A673 (cell line): ENCODE results near the gene PKD2. TPM values are rescaled to one million over a fixed set of nuclear protein-coding genes. Genes with fewer than 3 reads are reported as not detected.
"Not testable (repeated sequence)": the region's sequence is repeated elsewhere in the genome, so short reads cannot be mapped to it uniquely, and the experiment has no call there.

Source experiments
- BruUV-seq: library from RNA; stranded (reverse); fragments of 400-500 nt; replicated peaks from 2 replicates; lab custom pipeline; 2021; lab: Mats Ljungman, UMichigan
- CTCF ChIA-PET: fragments of 300-600 bp; sonication (Branson Sonifier 250); formaldehyde crosslinking; loops from one replicate; lab custom pipeline; 2022; ENCODE audit warnings: antibody characterized with exemption; lab: Charles Lee
- POLR2A ChIA-PET: fragments of 300-600 bp; sonication (Branson Sonifier 250); formaldehyde crosslinking; loops from one replicate; lab custom pipeline; 2022; ENCODE audit warnings: antibody characterized with exemption; ENCODE audit not compliant: low non-redundant PET; lab: Charles Lee
- DNase-seq: peaks from one replicate; pipeline ENCODE4 v3.0.0-alpha.2; 2015; ENCODE audit warnings: low spot score
- H3K27ac ChIP-seq: fragments of 200-600 bp; sonication (generic); 2 replicates; pipeline ENCODE4 v1.5.1; 2016; ENCODE audit warnings: mixed run types, low read depth, mild to moderate bottlenecking, mixed read lengths, antibody characterized with exemption, low read length; ENCODE audit not compliant: poor library complexity, severe bottlenecking
- H3K27me3 ChIP-seq: fragments of 200-600 bp; sonication (generic); replicated peaks from 2 replicates; pipeline ENCODE4 v1.6.1; 2017; ENCODE audit warnings: mixed run types, low read depth, mild to moderate bottlenecking, mixed read lengths, antibody characterized with exemption, low read length; ENCODE audit not compliant: insufficient read depth, poor library complexity
- H3K36me3 ChIP-seq: fragments of 200-600 bp; sonication (generic); 2 replicates; pipeline ENCODE4 v1.6.1; 2016; ENCODE audit warnings: mixed run types, mild to moderate bottlenecking, mixed read lengths, antibody characterized with exemption, low read length; ENCODE audit not compliant: insufficient read depth, poor library complexity, severe bottlenecking
- H3K4me1 ChIP-seq: fragments of 200-600 bp; sonication (generic); 2 replicates; pipeline ENCODE4 v1.6.1; 2017; ENCODE audit warnings: mixed run types, mild to moderate bottlenecking, mixed read lengths, antibody characterized with exemption, low read length; ENCODE audit not compliant: insufficient read depth, poor library complexity, severe bottlenecking
- H3K4me3 ChIP-seq: fragments of 200-600 bp; sonication (generic); 2 replicates; pipeline ENCODE4 v1.5.1; 2016; ENCODE audit warnings: low read depth, mixed run types, mild to moderate bottlenecking, mixed read lengths, low read length; ENCODE audit not compliant: poor library complexity, severe bottlenecking
- H3K9me3 ChIP-seq: fragments of 200-600 bp; sonication (generic); 2 replicates; pipeline ENCODE4 v1.6.1; 2016; ENCODE audit warnings: mixed run types, low read depth, mild to moderate bottlenecking, mixed read lengths, antibody characterized with exemption, low read length; ENCODE audit not compliant: poor library complexity, severe bottlenecking
- EZH2 ChIP-seq: fragments of 200-600 bp; sonication (generic); IDR thresholded peaks from 2 replicates; pipeline ENCODE4 v1.6.1; 2017; ENCODE audit warnings: borderline replicate concordance, low read depth, mild to moderate bottlenecking, mixed read lengths, antibody characterized with exemption, low read length; ENCODE audit not compliant: poor library complexity, severe bottlenecking
- intact Hi-C: fragments of 100-400 bp; cut with micrococcal nuclease; formaldehyde crosslinking; loops from one replicate; pipeline ENCODE4 v1.10.0; 2022; ENCODE audit not compliant: unreplicated experiment
- total RNA-seq: library from RNA; stranded (reverse); gene quantifications from 2 replicates; pipeline ENCODE4 v1.2.3, GENCODE V29; 2021
- TF ChIP-seq, protein P1 (sequence below): fragments of 300-800, 200-600 bp; sonication (generic); conservative IDR thresholded peaks from 2 replicates; pipeline ENCODE4 v1.5.1; 2017; ENCODE audit warnings: low read depth, mild to moderate bottlenecking, antibody characterized with exemption, low read length, moderate library complexity, mixed read lengths

Gene PKD2
- total RNA-seq, 1 experiment from 2014 or later: 10.0 TPM

DNA sequence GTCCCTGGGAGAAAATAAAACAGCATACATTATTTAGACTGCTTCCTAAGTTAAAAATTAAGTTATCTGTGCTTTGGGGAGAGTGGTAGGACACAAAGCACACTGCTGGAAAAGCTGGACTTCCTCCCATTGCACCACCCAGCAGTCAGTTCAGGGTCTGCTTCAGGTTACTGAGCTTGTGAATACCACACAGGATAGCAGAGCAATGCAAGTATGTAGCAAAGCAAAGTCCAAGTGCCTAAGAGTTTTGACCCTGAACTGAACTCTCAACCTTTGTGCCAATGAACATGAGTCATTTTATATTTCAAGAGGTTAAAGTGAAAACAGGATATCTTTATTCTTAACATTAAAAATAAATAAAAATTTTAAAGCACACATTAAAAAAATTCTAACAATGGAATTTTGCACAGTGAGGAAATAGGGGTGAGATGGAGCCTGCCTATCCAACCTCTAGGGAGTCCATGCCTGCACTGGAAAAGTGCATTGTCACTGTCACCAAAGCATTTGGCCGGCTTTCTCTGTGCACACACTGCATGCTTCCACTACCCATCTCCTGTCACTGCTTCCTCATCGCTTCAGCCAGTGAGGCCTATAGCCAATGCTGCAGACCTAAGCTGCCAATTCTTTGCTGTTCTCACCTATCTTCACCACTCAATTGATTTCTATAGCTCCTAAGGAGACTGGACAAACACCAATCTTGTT, 100.1 kb downstream of the PKD2 start:
- no peak overlapping the region for H3K27ac ChIP-seq
- POLR2A ChIA-PET: no interaction called here
- no peaks in the 10 kb centered on the region for H3K36me3 ChIP-seq
- no peak overlapping the region for H3K4me3 ChIP-seq
- TF ChIP-seq, protein P1, sequence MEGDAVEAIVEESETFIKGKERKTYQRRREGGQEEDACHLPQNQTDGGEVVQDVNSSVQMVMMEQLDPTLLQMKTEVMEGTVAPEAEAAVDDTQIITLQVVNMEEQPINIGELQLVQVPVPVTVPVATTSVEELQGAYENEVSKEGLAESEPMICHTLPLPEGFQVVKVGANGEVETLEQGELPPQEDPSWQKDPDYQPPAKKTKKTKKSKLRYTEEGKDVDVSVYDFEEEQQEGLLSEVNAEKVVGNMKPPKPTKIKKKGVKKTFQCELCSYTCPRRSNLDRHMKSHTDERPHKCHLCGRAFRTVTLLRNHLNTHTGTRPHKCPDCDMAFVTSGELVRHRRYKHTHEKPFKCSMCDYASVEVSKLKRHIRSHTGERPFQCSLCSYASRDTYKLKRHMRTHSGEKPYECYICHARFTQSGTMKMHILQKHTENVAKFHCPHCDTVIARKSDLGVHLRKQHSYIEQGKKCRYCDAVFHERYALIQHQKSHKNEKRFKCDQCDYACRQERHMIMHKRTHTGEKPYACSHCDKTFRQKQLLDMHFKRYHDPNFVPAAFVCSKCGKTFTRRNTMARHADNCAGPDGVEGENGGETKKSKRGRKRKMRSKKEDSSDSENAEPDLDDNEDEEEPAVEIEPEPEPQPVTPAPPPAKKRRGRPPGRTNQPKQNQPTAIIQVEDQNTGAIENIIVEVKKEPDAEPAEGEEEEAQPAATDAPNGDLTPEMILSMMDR: no peak
- no peak for TF ChIP-seq EZH2
- intact Hi-C loops: no loop called here
- no TSS peak for BruUV-seq
- no peaks in the 10 kb centered on the region for H3K4me1 ChIP-seq
- H3K9me3 ChIP-seq: no peaks in the 10 kb centered on the region
- no peak for DNase-seq
- H3K27me3 ChIP-seq: no peaks in the 10 kb centered on the region
- CTCF ChIA-PET: no interaction called here

DNA sequence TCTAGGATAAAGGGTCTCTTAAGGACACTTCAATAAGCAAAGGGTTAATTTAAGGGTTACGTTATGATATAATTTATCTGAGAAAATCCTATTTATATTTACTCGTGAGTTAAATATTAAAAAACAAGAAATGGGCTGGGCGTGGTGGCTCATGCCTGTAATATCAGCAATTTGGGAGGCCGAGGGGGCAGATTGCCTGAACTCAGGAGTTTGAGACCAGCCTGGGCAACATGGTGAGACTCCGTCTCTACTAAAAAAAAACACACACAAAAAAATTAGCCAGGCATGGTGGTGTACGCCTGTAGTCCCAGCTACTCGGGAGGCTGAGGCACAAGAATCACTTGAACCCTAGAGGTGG, 100.7 kb downstream of the PKD2 start:
- POLR2A ChIA-PET, H3K4me1 ChIP-seq, H3K4me3 ChIP-seq, H3K27ac ChIP-seq, DNase-seq, BruUV-seq, CTCF ChIA-PET, H3K27me3 ChIP-seq, intact Hi-C loops, H3K9me3 ChIP-seq, H3K36me3 ChIP-seq: not testable (repeated sequence)

DNA sequence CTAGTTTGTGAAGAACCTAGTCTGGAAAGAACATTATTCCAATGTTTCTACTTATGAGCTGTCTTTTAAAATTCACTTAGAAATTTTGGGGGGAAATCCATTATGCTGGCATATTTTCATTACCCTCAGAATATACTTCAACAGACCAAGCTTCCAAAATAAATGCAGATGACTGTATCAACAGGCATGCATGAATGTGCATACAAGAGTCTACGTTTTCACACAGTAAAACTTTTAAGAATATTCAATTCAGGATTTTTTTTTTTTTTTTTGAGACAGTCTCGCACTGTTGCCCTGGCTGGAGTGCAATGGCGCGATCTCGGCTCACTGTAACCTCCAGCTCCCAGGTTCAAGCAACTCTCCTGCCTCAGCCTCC, 101.3 kb downstream of the PKD2 start:
- Histone ChIP-seq H3K4me3 (no peak overlapping the region), H3K27ac (no peak overlapping the region), H3K27me3 (no peaks in the 10 kb centered on the region), H3K9me3 (no peaks in the 10 kb centered on the region), H3K36me3 (no peaks in the 10 kb centered on the region), H3K4me1 (no peaks in the 10 kb centered on the region)
- BruUV-seq: no TSS peak
- intact Hi-C loops: no loop called here
- POLR2A ChIA-PET: no interaction called here
- CTCF ChIA-PET: no interaction called here
- TF ChIP-seq EZH2: no peak
- TF ChIP-seq, protein P1: no peak
- DNase-seq: no peak

DNA sequence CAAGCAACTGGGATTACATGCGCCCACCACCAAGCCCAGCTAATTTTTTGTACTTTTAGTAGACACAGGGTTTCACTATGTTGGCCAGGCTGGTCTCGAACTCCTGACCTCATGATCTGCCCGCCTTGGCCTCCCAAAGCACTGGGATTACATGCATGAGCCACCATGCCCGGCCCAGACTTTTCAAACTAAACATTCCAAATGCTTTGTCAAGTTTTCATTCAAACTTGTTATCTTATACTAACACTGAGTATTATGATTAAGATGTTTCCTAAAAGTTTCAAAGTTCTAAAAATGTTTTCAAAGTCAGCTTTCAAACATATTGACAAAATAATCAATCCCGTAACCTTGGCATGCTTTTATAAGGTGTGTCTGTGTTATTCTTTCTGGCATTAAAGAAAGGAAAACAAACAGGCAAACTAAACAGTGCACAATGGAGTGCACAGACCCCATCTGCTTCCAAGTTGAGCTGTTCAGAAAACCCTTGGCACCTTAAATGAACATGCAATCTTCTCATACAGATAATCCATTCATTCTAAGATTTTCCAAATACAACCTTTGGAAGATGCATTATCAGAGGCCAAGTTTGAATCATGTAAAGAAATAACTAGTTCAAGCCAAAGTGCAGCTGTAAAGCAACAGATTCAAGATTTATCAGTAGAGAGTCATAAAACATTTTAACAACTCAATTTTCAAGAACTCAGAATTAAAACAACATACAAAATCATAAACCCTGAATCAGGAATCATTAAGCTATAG, 101.9 kb downstream of the PKD2 start:
- H3K4me1 ChIP-seq: no peaks in the 10 kb centered on the region

More for the DNA sequence above, 101.9 kb downstream of the PKD2 start:
- no TSS peak for BruUV-seq
- ChIA-PET CTCF (no interaction called here), POLR2A (no interaction called here)
- intact Hi-C loops: no loop called here
- no peak overlapping the region for H3K4me3 ChIP-seq
- no peak overlapping the region for H3K27ac ChIP-seq
- TF ChIP-seq EZH2: no peak
- TF ChIP-seq, protein P1: no peak
- H3K9me3 ChIP-seq: no peaks in the 10 kb centered on the region
- H3K36me3 ChIP-seq: no peaks in the 10 kb centered on the region
- no peaks in the 10 kb centered on the region for H3K27me3 ChIP-seq
- DNase-seq: no peak
